Nephron progenitor cell (in vitro differentiated cells): ENCODE measurements around the gene ABITRAM.
"Not testable (repeated sequence)": the region's sequence is repeated elsewhere in the genome, so short reads cannot be mapped to it uniquely, and the experiment has no call there.

Source experiments
- DNase-seq: peaks from one replicate; pipeline ENCODE4 v3.0.0; 2021
- H3K27ac Mint-ChIP-seq: 2 replicates; pipeline ENCODE4 v1.8.0; 2021; ENCODE audit warnings: mild to moderate bottlenecking, moderate library complexity, mixed read lengths
- H3K27me3 Mint-ChIP-seq: 2 replicates; pipeline ENCODE4 v1.8.0; 2021; ENCODE audit warnings: mild to moderate bottlenecking, low read depth, mixed read lengths; ENCODE audit not compliant: poor library complexity
- H3K36me3 Mint-ChIP-seq: 2 replicates; pipeline ENCODE4 v1.8.0; 2021; ENCODE audit warnings: low read depth, mixed read lengths
- H3K4me1 Mint-ChIP-seq: 2 replicates; pipeline ENCODE4 v1.8.0; 2021; ENCODE audit warnings: mixed read lengths
- H3K4me3 Mint-ChIP-seq: 2 replicates; pipeline ENCODE4 v1.8.0; 2021; ENCODE audit warnings: mild to moderate bottlenecking, moderate library complexity, mixed read lengths
- H3K9me3 Mint-ChIP-seq: 2 replicates; pipeline ENCODE4 v1.8.0; 2021; ENCODE audit warnings: mild to moderate bottlenecking, moderate library complexity, mixed read lengths
- CTCF ChIP-seq: fragments of 200-600 bp; sonication (generic); IDR thresholded peaks from 2 replicates; pipeline ENCODE4 v1.5.0; 2021; ENCODE audit warnings: antibody characterized with exemption

ABITRAM gene

GRCh38 chr9:108910402-108910801 is 23.8 kb upstream of the ABITRAM start:
- Mint-ChIP-seq H3K27me3 (no peaks in the 10 kb centered on the region), H3K27ac (no peak overlapping the region), H3K36me3 (peaks cover 65% of the 10 kb centered on the region), H3K4me3 (no peak overlapping the region), H3K9me3 (no peaks in the 10 kb centered on the region), H3K4me1 (no peaks in the 10 kb centered on the region)
- DNase-seq: no peak
- TF ChIP-seq CTCF: no peak

DNA sequence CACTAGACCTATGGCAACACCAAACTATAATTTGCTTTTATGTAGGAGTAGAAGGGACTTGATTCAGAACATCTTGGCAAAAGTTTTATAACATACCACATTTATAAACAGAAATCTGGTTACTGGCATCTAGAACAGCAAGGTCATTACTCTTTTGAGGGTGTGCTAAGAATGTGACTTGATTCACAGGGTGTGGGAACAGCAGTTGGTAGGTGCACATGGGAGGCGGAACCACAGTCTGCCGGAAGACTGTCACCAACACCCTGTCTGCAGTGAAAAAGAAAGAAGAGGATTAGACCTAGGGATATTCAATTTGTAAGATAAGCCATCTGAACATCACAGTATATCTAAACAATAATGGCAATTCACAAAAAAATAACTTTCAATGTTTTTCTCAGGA is 23.3 kb upstream of the ABITRAM start:
- no peak overlapping the region for H3K4me3 Mint-ChIP-seq
- no peak overlapping the region for H3K27ac Mint-ChIP-seq
- peaks cover 70% of the 10 kb centered on the region for H3K36me3 Mint-ChIP-seq
- no peak for TF ChIP-seq CTCF
- no peak for DNase-seq
- no peaks in the 10 kb centered on the region for H3K27me3 Mint-ChIP-seq
- no peaks in the 10 kb centered on the region for H3K4me1 Mint-ChIP-seq
- H3K9me3 Mint-ChIP-seq: no peaks in the 10 kb centered on the region

GRCh38 chr9:108911820-108912219 is 22.4 kb upstream of the ABITRAM start:
- Mint-ChIP-seq H3K27me3 (no peaks in the 10 kb centered on the region), H3K4me1 (no peaks in the 10 kb centered on the region), H3K27ac (no peak overlapping the region), H3K36me3 (peaks cover 74% of the 10 kb centered on the region), H3K9me3 (no peaks in the 10 kb centered on the region), H3K4me3 (no peak overlapping the region)
- DNase-seq: no peak
- TF ChIP-seq CTCF: no peak

GRCh38 chr9:108913391-108913790 is 20.8 kb upstream of the ABITRAM start:
- no peak for TF ChIP-seq CTCF
- Mint-ChIP-seq H3K4me1 (no peaks in the 10 kb centered on the region), H3K27me3 (no peaks in the 10 kb centered on the region), H3K27ac (no peak overlapping the region), H3K4me3 (no peak overlapping the region), H3K9me3 (no peaks in the 10 kb centered on the region), H3K36me3 (peaks cover 69% of the 10 kb centered on the region)
- DNase-seq: no peak

DNA sequence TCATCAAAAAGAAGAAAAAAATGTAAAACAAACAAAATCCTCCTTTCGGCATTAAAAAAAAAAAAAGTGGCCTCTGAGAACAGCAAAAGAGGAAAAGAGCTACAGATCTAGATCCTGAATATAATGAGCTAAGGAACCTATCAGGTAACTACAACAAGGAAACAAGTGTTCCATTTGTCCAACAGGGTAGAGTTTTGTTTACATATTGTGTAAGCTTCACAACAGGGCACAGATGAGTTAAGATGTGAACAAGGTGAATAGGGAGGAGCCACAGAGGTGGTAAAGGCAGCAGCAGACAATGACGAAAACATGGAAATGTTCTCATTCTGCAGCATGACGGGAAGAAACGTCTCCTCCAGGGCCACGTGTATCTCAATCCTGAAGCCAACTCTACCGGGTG is 14.7 kb upstream of the ABITRAM start:
- H3K4me3 Mint-ChIP-seq: no peak overlapping the region
- peaks cover 58% of the 10 kb centered on the region for H3K36me3 Mint-ChIP-seq
- H3K27ac Mint-ChIP-seq: no peak overlapping the region
- H3K9me3 Mint-ChIP-seq: no peaks in the 10 kb centered on the region
- TF ChIP-seq CTCF: no peak
- DNase-seq: no peak
- H3K4me1 Mint-ChIP-seq: no peaks in the 10 kb centered on the region
- H3K27me3 Mint-ChIP-seq: no peaks in the 10 kb centered on the region

- H3K4me1 Mint-ChIP-seq, H3K27ac Mint-ChIP-seq, H3K4me3 Mint-ChIP-seq, H3K9me3 Mint-ChIP-seq, DNase-seq, H3K27me3 Mint-ChIP-seq: not testable (repeated sequence)
- peaks cover 58% of the 10 kb centered on the region for H3K36me3 Mint-ChIP-seq
These were observed 13.8 kb upstream of the ABITRAM start for GRCh38 chr9:108920401-108920800.

- Mint-ChIP-seq H3K9me3 (no peaks in the 10 kb centered on the region), H3K4me1 (no peaks in the 10 kb centered on the region), H3K4me3 (no peak overlapping the region), H3K27me3 (no peaks in the 10 kb centered on the region), H3K36me3 (peaks cover 56% of the 10 kb centered on the region), H3K27ac (no peak overlapping the region)
- TF ChIP-seq CTCF: no peak
- DNase-seq: no peak
These were observed 13.0 kb upstream of the ABITRAM start for GRCh38 chr9:108921200-108921599.
